HepG2 (cell line): ENCODE data around the gene GADL1. TPM values are rescaled to one million over a fixed set of nuclear protein-coding genes. Genes with fewer than 3 reads are reported as not detected.

ENCODE experiments used
- ATAC-seq: fragments of 200-7000 bp; cut with Tn5 transposase; 3 replicates; pipeline ENCODE4 v1.9.1; 2020; ENCODE audit warnings: mild to moderate bottlenecking, moderate library complexity
- BruUV-seq: library from RNA; stranded (reverse); fragments of 400-500 nt; replicated peaks from 2 replicates; lab custom pipeline; 2021; lab: Mats Ljungman, UMichigan
- CTCF ChIA-PET: fragments of 300-600 bp; formaldehyde crosslinking; extraction: SDS; loops from one replicate; lab custom pipeline; 2021; ENCODE audit warnings: low total read pairs, inconsistent platforms, low intra/inter-chr PET ratio; lab: Yijun Ruan, JAX
- POLR2A ChIA-PET: fragments of 350-600 bp; sonication (Branson Sonifier 250); formaldehyde crosslinking; loops from one replicate; lab custom pipeline; 2020; ENCODE audit warnings: antibody characterized with exemption, inconsistent platforms; lab: Yijun Ruan, JAX
- DNase-seq: peaks from one replicate; pipeline ENCODE4 v3.0.0-alpha.2; 2015; ENCODE audit warnings: low spot score
- FAIRE-seq: peaks from 3 replicates; lab custom pipeline; 2011; peaks lifted over from hg19 to GRCh38; lab: Jason Lieb, UNC
- H2AFZ ChIP-seq: one replicate; pipeline ENCODE4 v1.6.1; 2011; ENCODE audit warnings: low read length, inconsistent platforms
- H3K27ac ChIP-seq: fragments of 300-600 bp; 3 replicates; pipeline ENCODE4 v1.8.0; 2011; ENCODE audit warnings: mixed run types, mild to moderate bottlenecking, mixed read lengths, low read length, inconsistent platforms; ENCODE audit not compliant: insufficient read depth; ENCODE audit errors: extremely low read length
- H3K27me3 ChIP-seq, 2 experiments: fragments of 200-600 bp in 1 of 2; 2 replicates in 1 of 2; 3 replicates in 1 of 2; pipeline versions ENCODE4 v1.6.0 to v1.8.0; 2011; ENCODE audit warnings: low read length in 2 of 2, mild to moderate bottlenecking in 2 of 2, moderate library complexity in 2 of 2, inconsistent platforms in 1 of 2; ENCODE audit not compliant: insufficient read depth in 2 of 2, control insufficient read depth in 1 of 2
- H3K36me3 ChIP-seq, 2 experiments: fragments of 200-600 bp in 1 of 2; replicated peaks in 1 of 2; 2 replicates in 1 of 2; 3 replicates in 1 of 2; pipeline versions ENCODE4 v1.5.1 to v1.8.0; 2011; ENCODE audit warnings: low read length in 2 of 2, inconsistent platforms in 1 of 2; ENCODE audit not compliant: insufficient read depth in 2 of 2, control insufficient read depth in 1 of 2
- H3K4me1 ChIP-seq: 2 replicates; pipeline ENCODE4 v1.5.1; 2012; ENCODE audit warnings: low read length, inconsistent platforms; ENCODE audit not compliant: insufficient read depth
- H3K4me2 ChIP-seq: 2 replicates; pipeline ENCODE4 v1.6.0; 2011; ENCODE audit warnings: low read depth, low read length, inconsistent platforms
- H3K4me3 ChIP-seq, 3 experiments: fragments of 200-600 bp in 1 of 3; sonication (generic), shearing (Covaris generic) in 1 of 3; replicated peaks in 1 of 3; 2 replicates each; pipeline ENCODE4 v1.5.1; 2011 to 2016; ENCODE audit warnings: low read length in 3 of 3, inconsistent platforms in 2 of 3, low read depth in 2 of 3, mild to moderate bottlenecking in 2 of 3, control low read depth in 1 of 3, mixed read lengths in 1 of 3; ENCODE audit not compliant: insufficient read depth in 1 of 3
- H3K79me2 ChIP-seq: one replicate; pipeline ENCODE4 v1.6.1; 2011; ENCODE audit warnings: low read length, inconsistent platforms; ENCODE audit not compliant: insufficient read depth
- H3K9ac ChIP-seq: 2 replicates; pipeline ENCODE4 v1.6.0; 2011; ENCODE audit warnings: mild to moderate bottlenecking, low read depth, low read length, inconsistent platforms; ENCODE audit not compliant: insufficient read depth
- H3K9me3 ChIP-seq: 2 replicates; pipeline ENCODE4 v1.5.1; 2012; ENCODE audit warnings: mild to moderate bottlenecking, low read length
- H4K20me1 ChIP-seq: 2 replicates; pipeline ENCODE4 v1.6.0; 2011; ENCODE audit warnings: inconsistent platforms, mild to moderate bottlenecking, low read length, moderate library complexity; ENCODE audit not compliant: insufficient read depth
- BRD4 ChIP-seq: sonication (generic); formaldehyde crosslinking; IDR thresholded peaks from 2 replicates; pipeline ENCODE4 v1.4.0; 2020; ENCODE audit warnings: missing genetic modification reagents
- CERS6 ChIP-seq: sonication (generic); formaldehyde crosslinking; IDR thresholded peaks from 2 replicates; pipeline ENCODE4 v1.5.0; 2020; ENCODE audit warnings: missing genetic modification reagents
- GPBP1L1 ChIP-seq: sonication (generic); formaldehyde crosslinking; IDR thresholded peaks from 2 replicates; pipeline ENCODE4 v1.5.0; 2020; ENCODE audit warnings: mild to moderate bottlenecking, missing genetic modification reagents
- GTF3A ChIP-seq: sonication (generic); formaldehyde crosslinking; conservative IDR thresholded peaks from 2 replicates; pipeline ENCODE4 v1.4.0; 2020; ENCODE audit warnings: mild to moderate bottlenecking, missing genetic modification reagents
- MAFG ChIP-seq: sonication (generic); formaldehyde crosslinking; IDR thresholded peaks from 2 replicates; pipeline ENCODE4 v1.5.1; 2020; ENCODE audit warnings: mild to moderate bottlenecking, missing genetic modification reagents
- RNF219 ChIP-seq: sonication (generic); formaldehyde crosslinking; IDR thresholded peaks from 2 replicates; pipeline ENCODE4 v1.5.0; 2020; ENCODE audit warnings: mild to moderate bottlenecking, missing genetic modification reagents
- SMC3 ChIP-seq: IDR thresholded peaks from 2 replicates; pipeline ENCODE4 v1.6.1; 2011; ENCODE audit warnings: low read length, improper control_type of control experiment
- ZBTB33 ChIP-seq: sonication (generic); formaldehyde crosslinking; IDR thresholded peaks from 2 replicates; pipeline ENCODE4 v1.4.0; 2020; ENCODE audit warnings: missing genetic modification reagents
- ZUFSP ChIP-seq: sonication (generic); formaldehyde crosslinking; IDR thresholded peaks from 2 replicates; pipeline ENCODE4 v1.9.0; 2021; ENCODE audit warnings: missing genetic modification reagents, mild to moderate bottlenecking, borderline replicate concordance
- WGBS: methylation state at CpG from one replicate; pipeline ENCODE4 v1.1.6; 2017; ENCODE audit warnings: low lambda C conversion rate; 5-methylcytosine and 5-hydroxymethylcytosine counted together
- in situ Hi-C: cut with HindIII; loops from 2 replicates; pipeline ENCODE4 v1.10.0; 2017; ENCODE audit warnings: low pct_unique_long_range_greater_than_20kb; ENCODE audit not compliant: extremely low pct_ligation_motif_present
- intact Hi-C: fragments of 100-400 bp; cut with micrococcal nuclease; formaldehyde crosslinking; loops from one replicate; pipeline ENCODE4 v1.10.0; 2022; ENCODE audit not compliant: unreplicated experiment
- polyA plus RNA-seq, 8 experiments: library from polyadenylated mRNA; depleted of rRNA in 3 of 8; stranded (reverse) in 7 of 8; unstranded in 1 of 8; fragments of >200 nt; fragmentation: Illumina TruSeq in 4 of 8; extraction: Trizol in 4 of 8; gene quantifications; 2 replicates each; pipeline versions ENCODE4 v1.2.1 to v1.2.3, GENCODE V29; 2011 to 2016; ENCODE audit warnings: low read depth in 4 of 8, missing spikeins in 1 of 8, mixed read lengths in 1 of 8; ENCODE audit not compliant: insufficient read depth in 1 of 8
- total RNA-seq, 5 experiments: library from RNA; depleted of rRNA; stranded (reverse); fragments of >200 nt; fragmentation: Illumina TruSeq; extraction: Trizol; gene quantifications; 2 replicates each; pipeline ENCODE4 v1.2.3, GENCODE V29; 2016; ENCODE audit warnings: low read depth in 1 of 5

Gene GADL1
- total and polyA plus RNA-seq, 2 of the 13 experiments (the other 11 are each of a cell fraction or from before 2014, with no cell fraction given), result not detected

GRCh38 chr3:30778933-30779332, 115.5 kb downstream of the GADL1 start:
- POLR2A ChIA-PET, result no interaction called here
- FAIRE-seq (no peak), ATAC-seq (no peak), DNase-seq (no peak)
- H3K9ac ChIP-seq, result no peak overlapping the region
- CTCF ChIA-PET, result interaction anchor here (0.9 kb wide), 1 partner anchor 353 kb away, joined by 7 read pairs; no protein-coding TSS in a partner anchor
- H3K27me3 ChIP-seq, result no peaks in the 10 kb centered on the region
- H3K4me3 ChIP-seq, result no peak overlapping the region
- no TSS peak for BruUV-seq
- intact Hi-C loops (loop anchor here (10.0 kb wide), 1 partner anchor 116 kb away; the partner anchor contains the start of gene GADL1), in situ Hi-C loops (loop anchor here (25.0 kb wide), 1 partner anchor 683 kb away; no protein-coding TSS in a partner anchor)
- no peak for TF ChIP-seq SMC3
- TF ChIP-seq ZUFSP (CRISPR knock-in tag), result no peak
- no peak for TF ChIP-seq MAFG (CRISPR knock-in tag)
- TF ChIP-seq GTF3A, result no peak
- TF ChIP-seq CERS6 (CRISPR knock-in tag), result no peak
- TF ChIP-seq GPBP1L1 (CRISPR knock-in tag), result no peak
- no peak for TF ChIP-seq BRD4
- no peak for TF ChIP-seq ZBTB33 (CRISPR knock-in tag)
- no peak for TF ChIP-seq RNF219
- no peak overlapping the region for H3K4me2 ChIP-seq
- H2AFZ ChIP-seq, result no peak overlapping the region
- no peaks in the 10 kb centered on the region for H3K79me2 ChIP-seq
- H4K20me1 ChIP-seq, result no peaks in the 10 kb centered on the region
- no peaks in the 10 kb centered on the region for H3K36me3 ChIP-seq
- no peak overlapping the region for H3K27ac ChIP-seq
- WGBS, result 46% methylated on average over 3 of the region's 3 CpGs
- H3K9me3 ChIP-seq, result no peaks in the 10 kb centered on the region
- H3K4me1 ChIP-seq, result no peaks in the 10 kb centered on the region
